GM18520 (cell line): ENCODE results near the gene CMIP.
"Not testable (repeated sequence)": the region's sequence is repeated elsewhere in the genome, so short reads cannot be mapped to it uniquely, and the experiment has no call there.

Source experiments
- ATAC-seq: cut with Tn5 transposase; IDR thresholded peaks from one replicate; pipeline ENCODE4 v1.9.1; 2021; ENCODE audit not compliant: unreplicated experiment

The CMIP gene

GRCh38 chr16:81577272-81577671 lies 132.7 kb downstream of the CMIP start:
- not testable (repeated sequence) for ATAC-seq

GRCh38 chr16:81578076-81578475 lies 133.5 kb downstream of the CMIP start:
- no peak for ATAC-seq

GRCh38 chr16:81578636-81579413 lies 134.2 kb downstream of the CMIP start:
- ATAC-seq: no peak

GRCh38 chr16:81581107-81581506 lies 136.5 kb downstream of the CMIP start:
- no peak for ATAC-seq

- no peak for ATAC-seq
These were observed 138.2 kb downstream of the CMIP start for GRCh38 chr16:81582655-81583441.

- ATAC-seq: no peak
These were observed 139.5 kb downstream of the CMIP start for GRCh38 chr16:81583893-81584631.

GRCh38 chr16:81585785-81586184 lies 141.2 kb downstream of the CMIP start:
- no peak for ATAC-seq

GRCh38 chr16:81586417-81586816 lies 141.8 kb downstream of the CMIP start:
- no peak for ATAC-seq

GRCh38 chr16:81586977-81587625 lies 142.5 kb downstream of the CMIP start:
- no peak for ATAC-seq

GRCh38 chr16:81587626-81588160 lies 143.1 kb downstream of the CMIP start:
- ATAC-seq: no peak

GRCh38 chr16:81588326-81589081 lies 143.9 kb downstream of the CMIP start:
- ATAC-seq: no peak

GRCh38 chr16:81589975-81590650 lies 145.5 kb downstream of the CMIP start:
- ATAC-seq: no peak

GRCh38 chr16:81590714-81591544 lies 146.3 kb downstream of the CMIP start:
- no peak for ATAC-seq

GRCh38 chr16:81591545-81591870 lies 146.9 kb downstream of the CMIP start:
- ATAC-seq: no peak

- ATAC-seq: no peak
These were observed 147.8 kb downstream of the CMIP start for GRCh38 chr16:81592353-81592866.

GRCh38 chr16:81593481-81593880 lies 148.9 kb downstream of the CMIP start:
- ATAC-seq: no peak

- no peak for ATAC-seq
These were observed 151.2 kb downstream of the CMIP start for GRCh38 chr16:81595629-81596292.

- no peak for ATAC-seq
These were observed 152.6 kb downstream of the CMIP start for GRCh38 chr16:81597079-81597658.
